PFSK-1 (cell line): Measurements from ENCODE around the gene APOL5.

Experiments
- POLR2AphosphoS5 ChIP-seq: IDR thresholded peaks from 2 replicates; pipeline ENCODE4 v1.6.1; 2012; ENCODE audit warnings: low read depth, mild to moderate bottlenecking, control low read depth, low read length, moderate library complexity
- SIN3A ChIP-seq: IDR thresholded peaks from 2 replicates; pipeline ENCODE4 v1.6.1; 2012; ENCODE audit warnings: mild to moderate bottlenecking, low read length, moderate library complexity, borderline replicate concordance; ENCODE audit not compliant: insufficient read depth
- TAF1 ChIP-seq: IDR thresholded peaks from 2 replicates; pipeline ENCODE4 v1.6.1; 2012; ENCODE audit warnings: low read length, control low read depth, borderline replicate concordance; ENCODE audit not compliant: insufficient read depth
- TF ChIP-seq, protein P1 (sequence below), 2 experiments: IDR thresholded peaks; 2 replicates each; pipeline versions ENCODE4 v1.6.1 to v1.8.0; 2011 to 2012; ENCODE audit warnings: low read depth in 2 of 2, low read length in 2 of 2, control low read depth in 1 of 2, inconsistent platforms in 1 of 2, mild to moderate bottlenecking in 1 of 2, moderate library complexity in 1 of 2; ENCODE audit not compliant: insufficient read depth in 1 of 2

DNA sequence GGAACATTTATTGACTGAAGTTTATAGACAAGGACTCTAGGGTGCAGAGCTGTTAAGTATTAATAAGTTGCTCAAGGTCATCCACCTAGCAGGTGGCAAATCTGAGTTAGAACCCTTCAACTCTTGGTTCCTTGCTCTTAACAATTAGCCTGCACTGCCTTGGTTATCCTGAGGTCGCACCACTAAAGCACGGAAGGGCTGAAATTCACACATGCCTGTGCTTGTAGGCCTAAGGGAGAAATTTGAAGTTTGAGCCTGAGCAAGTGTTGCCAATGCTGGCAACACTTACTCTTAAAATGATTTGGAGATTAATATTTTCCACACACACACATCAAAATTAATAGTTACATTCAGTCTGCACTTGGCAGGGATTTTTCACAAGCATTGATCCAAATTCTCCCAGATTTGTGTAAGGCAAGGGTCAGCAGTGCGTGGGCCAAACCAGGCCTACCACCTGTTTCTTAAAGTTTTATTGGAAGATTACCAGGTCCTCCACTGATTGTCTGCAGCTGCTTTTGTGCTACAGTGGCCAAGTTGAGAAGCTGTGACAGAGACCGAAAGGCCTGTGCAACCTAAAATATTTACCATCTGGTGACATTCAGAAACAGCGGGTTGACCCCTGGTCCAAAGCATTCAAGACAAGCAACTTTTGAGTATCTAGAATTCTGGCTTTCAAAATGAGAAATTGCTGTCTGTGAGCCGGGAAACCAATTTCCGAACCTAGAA is 16.3 kb downstream of the APOL5 start:
- TF ChIP-seq TAF1: no peak
- no peak for TF ChIP-seq POLR2AphosphoS5
- no peak for TF ChIP-seq SIN3A
- TF ChIP-seq, protein P1, sequence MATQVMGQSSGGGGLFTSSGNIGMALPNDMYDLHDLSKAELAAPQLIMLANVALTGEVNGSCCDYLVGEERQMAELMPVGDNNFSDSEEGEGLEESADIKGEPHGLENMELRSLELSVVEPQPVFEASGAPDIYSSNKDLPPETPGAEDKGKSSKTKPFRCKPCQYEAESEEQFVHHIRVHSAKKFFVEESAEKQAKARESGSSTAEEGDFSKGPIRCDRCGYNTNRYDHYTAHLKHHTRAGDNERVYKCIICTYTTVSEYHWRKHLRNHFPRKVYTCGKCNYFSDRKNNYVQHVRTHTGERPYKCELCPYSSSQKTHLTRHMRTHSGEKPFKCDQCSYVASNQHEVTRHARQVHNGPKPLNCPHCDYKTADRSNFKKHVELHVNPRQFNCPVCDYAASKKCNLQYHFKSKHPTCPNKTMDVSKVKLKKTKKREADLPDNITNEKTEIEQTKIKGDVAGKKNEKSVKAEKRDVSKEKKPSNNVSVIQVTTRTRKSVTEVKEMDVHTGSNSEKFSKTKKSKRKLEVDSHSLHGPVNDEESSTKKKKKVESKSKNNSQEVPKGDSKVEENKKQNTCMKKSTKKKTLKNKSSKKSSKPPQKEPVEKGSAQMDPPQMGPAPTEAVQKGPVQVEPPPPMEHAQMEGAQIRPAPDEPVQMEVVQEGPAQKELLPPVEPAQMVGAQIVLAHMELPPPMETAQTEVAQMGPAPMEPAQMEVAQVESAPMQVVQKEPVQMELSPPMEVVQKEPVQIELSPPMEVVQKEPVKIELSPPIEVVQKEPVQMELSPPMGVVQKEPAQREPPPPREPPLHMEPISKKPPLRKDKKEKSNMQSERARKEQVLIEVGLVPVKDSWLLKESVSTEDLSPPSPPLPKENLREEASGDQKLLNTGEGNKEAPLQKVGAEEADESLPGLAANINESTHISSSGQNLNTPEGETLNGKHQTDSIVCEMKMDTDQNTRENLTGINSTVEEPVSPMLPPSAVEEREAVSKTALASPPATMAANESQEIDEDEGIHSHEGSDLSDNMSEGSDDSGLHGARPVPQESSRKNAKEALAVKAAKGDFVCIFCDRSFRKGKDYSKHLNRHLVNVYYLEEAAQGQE (IDR thresholded peaks at IDR 0.05; ENCODE audit: insufficient read depth in 1 of 2, low read depth in 2 of 2, low read length in 2 of 2): no peak
